ENCODE measurements around the gene C7orf57.

GRCh38 chr7:48052748-48053147 lies 17.4 kb downstream of the C7orf57 start:
- TF ChIP-seq POLR2A (IDR thresholded peaks at IDR 0.05), result no peak
- no peak for TF ChIP-seq CTCF (IDR thresholded peaks at IDR 0.05)

All from sigmoid colon (tissue), 3 donors.